ENCODE results near the gene EXOC3. TPM values are rescaled to one million over a fixed set of nuclear protein-coding genes. Genes with fewer than 3 reads are reported as not detected.
A peak's percentile ranks its signal among the peaks of the same experiment; 100 is the strongest.

The EXOC3 gene
- total and polyA plus RNA-seq, 10 of the 15 experiments (the other 5 are each of a cell fraction or from before 2014, with no cell fraction given): 1.6 to 53.0 (median 27.9) TPM

DNA sequence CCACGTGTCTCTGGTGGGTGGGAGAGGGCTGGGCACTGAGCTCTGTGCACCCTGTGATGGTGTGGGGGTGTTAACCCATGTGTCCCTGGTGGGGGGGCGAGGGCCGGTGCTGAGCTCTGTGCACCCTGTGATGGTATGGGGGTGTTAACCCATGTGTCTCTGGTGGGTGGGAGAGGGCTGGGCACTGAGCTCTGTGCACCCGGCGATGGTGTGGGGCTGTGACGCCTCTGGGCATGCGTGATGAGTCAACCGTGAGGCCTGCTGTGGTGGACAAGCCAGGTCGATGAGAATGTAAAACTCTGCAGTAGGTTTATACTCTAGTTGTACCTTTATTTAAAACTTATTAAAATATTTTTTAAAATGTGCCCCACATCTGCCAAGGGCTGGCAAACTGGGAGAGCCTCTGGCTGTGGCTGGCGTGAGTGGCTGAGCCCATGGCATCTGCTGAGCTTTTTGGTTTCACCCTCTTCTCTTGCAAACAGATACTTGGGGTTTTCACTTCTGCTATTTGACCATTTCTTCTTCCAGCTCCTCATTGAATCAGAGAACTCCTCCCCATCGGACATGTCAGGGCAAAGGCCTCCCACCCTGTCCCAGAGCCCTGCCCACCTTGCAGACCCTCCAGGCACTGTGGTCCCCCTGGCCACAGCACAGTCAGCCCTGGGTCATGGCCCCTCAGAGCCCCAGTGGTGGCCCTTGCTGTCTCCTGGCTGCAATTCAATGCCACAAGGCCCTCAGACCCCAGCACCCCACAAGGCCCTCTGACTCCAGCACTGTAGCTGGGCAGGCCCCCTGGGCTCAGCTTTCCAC is 18.5 kb upstream of the EXOC3 start (continued):
- TF ChIP-seq CUX1 (IDR thresholded peaks at IDR 0.05; ENCODE audit: insufficient replicate concordance, low read depth, low read length) (no peak), MYB (IDR thresholded peaks at IDR 0.05; ENCODE audit: borderline replicate concordance, low read depth, low read length) (no peak), TCF3 (IDR thresholded peaks at IDR 0.05; ENCODE audit: borderline replicate concordance, insufficient read depth, low read depth, low read length) (no peak), SMC3 (IDR thresholded peaks at IDR 0.05; ENCODE audit: borderline replicate concordance, low read length) (no peak), YY1 (IDR thresholded peaks at IDR 0.05; ENCODE audit: low read depth, low read length) (no peak), STAT1 (conservative IDR thresholded peaks at IDR 0.05) (no peak), BCLAF1 (IDR thresholded peaks at IDR 0.05) (no peak), RB1 (IDR thresholded peaks at IDR 0.05; ENCODE audit: borderline replicate concordance) (0 out of 2 replicates have a peak, but pooled peaks have one; percentile 39), HDGF (IDR thresholded peaks at IDR 0.05) (peak; percentile 94), JUNB (IDR thresholded peaks at IDR 0.05) (peak; percentile 46; the same call in 1 of the 2 replicates), LARP7 (IDR thresholded peaks at IDR 0.05) (peak; percentile 72; the same call in 1 of the 2 replicates), CREB1 (IDR thresholded peaks at IDR 0.05; ENCODE audit: low read depth) (peak; percentile 29; the same call in 1 of the 2 replicates), ATF7 (IDR thresholded peaks at IDR 0.05; ENCODE audit: low read depth) (peak; percentile 74), BCL11A (IDR thresholded peaks at IDR 0.05; ENCODE audit: low read depth, low read length) (0 out of 2 replicates have a peak, but pooled peaks have one; percentile 57), EED (IDR thresholded peaks at IDR 0.05; ENCODE audit: low read depth) (peak; percentile 73), TAF1 (IDR thresholded peaks at IDR 0.05; ENCODE audit: borderline replicate concordance, low read depth, low read length) (peak; percentile 33; the same call in 1 of the 2 replicates)
- TF ChIP-seq, protein P1, sequence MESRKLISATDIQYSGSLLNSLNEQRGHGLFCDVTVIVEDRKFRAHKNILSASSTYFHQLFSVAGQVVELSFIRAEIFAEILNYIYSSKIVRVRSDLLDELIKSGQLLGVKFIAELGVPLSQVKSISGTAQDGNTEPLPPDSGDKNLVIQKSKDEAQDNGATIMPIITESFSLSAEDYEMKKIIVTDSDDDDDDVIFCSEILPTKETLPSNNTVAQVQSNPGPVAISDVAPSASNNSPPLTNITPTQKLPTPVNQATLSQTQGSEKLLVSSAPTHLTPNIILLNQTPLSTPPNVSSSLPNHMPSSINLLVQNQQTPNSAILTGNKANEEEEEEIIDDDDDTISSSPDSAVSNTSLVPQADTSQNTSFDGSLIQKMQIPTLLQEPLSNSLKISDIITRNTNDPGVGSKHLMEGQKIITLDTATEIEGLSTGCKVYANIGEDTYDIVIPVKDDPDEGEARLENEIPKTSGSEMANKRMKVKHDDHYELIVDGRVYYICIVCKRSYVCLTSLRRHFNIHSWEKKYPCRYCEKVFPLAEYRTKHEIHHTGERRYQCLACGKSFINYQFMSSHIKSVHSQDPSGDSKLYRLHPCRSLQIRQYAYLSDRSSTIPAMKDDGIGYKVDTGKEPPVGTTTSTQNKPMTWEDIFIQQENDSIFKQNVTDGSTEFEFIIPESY (IDR thresholded peaks at IDR 0.05): no peak
- TF ChIP-seq, protein P2, sequence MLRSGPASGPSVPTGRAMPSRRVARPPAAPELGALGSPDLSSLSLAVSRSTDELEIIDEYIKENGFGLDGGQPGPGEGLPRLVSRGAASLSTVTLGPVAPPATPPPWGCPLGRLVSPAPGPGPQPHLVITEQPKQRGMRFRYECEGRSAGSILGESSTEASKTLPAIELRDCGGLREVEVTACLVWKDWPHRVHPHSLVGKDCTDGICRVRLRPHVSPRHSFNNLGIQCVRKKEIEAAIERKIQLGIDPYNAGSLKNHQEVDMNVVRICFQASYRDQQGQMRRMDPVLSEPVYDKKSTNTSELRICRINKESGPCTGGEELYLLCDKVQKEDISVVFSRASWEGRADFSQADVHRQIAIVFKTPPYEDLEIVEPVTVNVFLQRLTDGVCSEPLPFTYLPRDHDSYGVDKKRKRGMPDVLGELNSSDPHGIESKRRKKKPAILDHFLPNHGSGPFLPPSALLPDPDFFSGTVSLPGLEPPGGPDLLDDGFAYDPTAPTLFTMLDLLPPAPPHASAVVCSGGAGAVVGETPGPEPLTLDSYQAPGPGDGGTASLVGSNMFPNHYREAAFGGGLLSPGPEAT (IDR thresholded peaks at IDR 0.05; ENCODE audit: low read depth): peak; percentile 71
